GM21528 (cell line): Measurements from ENCODE around the gene ACSS3.
"Not testable (repeated sequence)": the region's sequence is repeated elsewhere in the genome, so short reads cannot be mapped to it uniquely, and the experiment has no call there.

ENCODE experiments used
- ATAC-seq: cut with Tn5 transposase; IDR thresholded peaks from one replicate; pipeline ENCODE4 v1.9.1; 2021; ENCODE audit warnings: mild to moderate bottlenecking, moderate library complexity; ENCODE audit not compliant: unreplicated experiment, low FRiP score

The ACSS3 gene

GRCh38 chr12:81162391-81163136 lies 84.7 kb downstream of the ACSS3 start:
- no peak for ATAC-seq

- ATAC-seq: no peak
Measured at GRCh38 chr12:81164827-81165226, 86.9 kb downstream of the ACSS3 start.

- ATAC-seq: no peak
Measured at GRCh38 chr12:81166790-81167189, 88.9 kb downstream of the ACSS3 start.

- ATAC-seq: no peak
Measured at GRCh38 chr12:81167694-81168093, 89.8 kb downstream of the ACSS3 start.

GRCh38 chr12:81168445-81168844 lies 90.6 kb downstream of the ACSS3 start:
- no peak for ATAC-seq

GRCh38 chr12:81170072-81170471 lies 92.2 kb downstream of the ACSS3 start:
- ATAC-seq: no peak

GRCh38 chr12:81172851-81173250 lies 95.0 kb downstream of the ACSS3 start:
- ATAC-seq: no peak

- no peak for ATAC-seq
Measured at GRCh38 chr12:81174664-81175063, 96.8 kb downstream of the ACSS3 start.

- ATAC-seq: no peak
Measured at GRCh38 chr12:81176796-81177195, 98.9 kb downstream of the ACSS3 start.

GRCh38 chr12:81181691-81182090 lies 103.8 kb downstream of the ACSS3 start:
- no peak for ATAC-seq

GRCh38 chr12:81187686-81188085 lies 109.8 kb downstream of the ACSS3 start:
- ATAC-seq: no peak

GRCh38 chr12:81196595-81196994 lies 118.7 kb downstream of the ACSS3 start:
- no peak for ATAC-seq

- ATAC-seq: not testable (repeated sequence)
Measured at GRCh38 chr12:81200561-81200960, 122.7 kb downstream of the ACSS3 start.

- ATAC-seq: no peak
Measured at GRCh38 chr12:81203671-81204204, 125.9 kb downstream of the ACSS3 start.

GRCh38 chr12:81205416-81205815 lies 127.5 kb downstream of the ACSS3 start:
- no peak for ATAC-seq

GRCh38 chr12:81206429-81206828 lies 128.6 kb downstream of the ACSS3 start:
- ATAC-seq: no peak

GRCh38 chr12:81207173-81207572 lies 129.3 kb downstream of the ACSS3 start:
- ATAC-seq: no peak

- no peak for ATAC-seq
Measured at GRCh38 chr12:81207664-81208063, 129.8 kb downstream of the ACSS3 start.

GRCh38 chr12:81208187-81208911 lies 130.5 kb downstream of the ACSS3 start:
- ATAC-seq: no peak

GRCh38 chr12:81209012-81209411 lies 131.1 kb downstream of the ACSS3 start:
- ATAC-seq: no peak

GRCh38 chr12:81209772-81210225 lies 131.9 kb downstream of the ACSS3 start:
- not testable (repeated sequence) for ATAC-seq

- ATAC-seq: no peak
Measured at GRCh38 chr12:81211306-81211705, 133.4 kb downstream of the ACSS3 start.
